ENCODE measurements around the gene POLR2A. TPM values are rescaled to one million over a fixed set of nuclear protein-coding genes. Genes with fewer than 3 reads are reported as not detected.

Gene POLR2A
- total RNA-seq, 1 donor from 2014 or later = 65.3 TPM

Other genes starting within 250 kb of the POLR2A start
- gene DVL2, start 249.8 kb upstream of the POLR2A start, total RNA-seq = 35.2 and 40.4 TPM in 2 replicates
- 47.1 and 49.1 TPM in 2 replicates for gene PHF23, start 244.9 kb upstream of the POLR2A start, total RNA-seq
- 101 and 120 TPM in 2 replicates for gene GABARAP, start 241.9 kb upstream of the POLR2A start, total RNA-seq
- gene CTDNEP1, start 232.6 kb upstream of the POLR2A start, total RNA-seq = 28.8 and 30.7 TPM in 2 replicates
- gene ELP5, start 232.2 kb upstream of the POLR2A start, total RNA-seq = 38.2 and 42.3 TPM in 2 replicates
- gene CLDN7, start 221.9 kb upstream of the POLR2A start, total RNA-seq = 20.7 and 26.8 TPM in 2 replicates
- gene SLC2A4, start 202.6 kb upstream of the POLR2A start, total RNA-seq = 0.07 and 0.11 TPM in 2 replicates
- gene YBX2, start 189.7 kb upstream of the POLR2A start, total RNA-seq = 0.07 and 0.32 TPM in 2 replicates
- 799 and 805 TPM in 2 replicates for gene EIF5A, start 176.7 kb upstream of the POLR2A start, total RNA-seq
- 24.8 and 41.6 TPM in 2 replicates for gene GPS2, start 169.0 kb upstream of the POLR2A start, total RNA-seq
- gene NEURL4, start 155.0 kb upstream of the POLR2A start, total RNA-seq = 14.4 and 28.3 TPM in 2 replicates
- 0.53 TPM in 1 of 2 replicates, not detected in the other for gene ACAP1, start 147.8 kb upstream of the POLR2A start, total RNA-seq
- gene KCTD11, start 132.2 kb upstream of the POLR2A start, total RNA-seq = 2.5 and 4.0 TPM in 2 replicates
- gene TMEM95, start 129.2 kb upstream of the POLR2A start, total RNA-seq = not detected in 2 replicates
- gene TNK1, start 103.3 kb upstream of the POLR2A start, total RNA-seq = 0.26 and 0.60 TPM in 2 replicates
- 17.5 and 18.7 TPM in 2 replicates for gene PLSCR3, start 89.8 kb upstream of the POLR2A start, total RNA-seq
- gene TMEM256, start 80.3 kb upstream of the POLR2A start, total RNA-seq = 56.9 and 189 TPM in 2 replicates
- 1.7 and 2.6 TPM in 2 replicates for gene NLGN2, start 76.5 kb upstream of the POLR2A start, total RNA-seq
- not detected in 2 replicates for gene SPEM1, start 64.0 kb upstream of the POLR2A start, total RNA-seq
- not detected in 2 replicates for gene SPEM2, start 58.8 kb upstream of the POLR2A start, total RNA-seq
- not detected in 2 replicates for gene SPEM3, start 55.5 kb upstream of the POLR2A start, total RNA-seq
- gene TMEM102, start 48.9 kb upstream of the POLR2A start, total RNA-seq = 5.2 and 7.3 TPM in 2 replicates
- gene FGF11, start 44.9 kb upstream of the POLR2A start, total RNA-seq = 0.42 and 0.73 TPM in 2 replicates
- gene CHRNB1, start 39.3 kb upstream of the POLR2A start, total RNA-seq = 7.1 and 7.5 TPM in 2 replicates
- 10.8 and 11.2 TPM in 2 replicates for gene ZBTB4, start 4.7 kb upstream of the POLR2A start, total RNA-seq
- not detected in 2 replicates for gene SLC35G6, start 2.9 kb upstream of the POLR2A start, total RNA-seq
- 6.1 and 8.2 TPM in 2 replicates for gene TNFSF12, start 64.7 kb downstream of the POLR2A start, total RNA-seq
- 1.1 and 1.3 TPM in 2 replicates for gene TNFSF13, start 74.4 kb downstream of the POLR2A start, total RNA-seq
- 95.6 and 108 TPM in 2 replicates for gene SENP3, start 77.6 kb downstream of the POLR2A start, total RNA-seq
- gene CD68, start 95.3 kb downstream of the POLR2A start, total RNA-seq = 2.0 and 3.6 TPM in 2 replicates
- 72.5 and 100 TPM in 2 replicates for gene MPDU1, start 99.5 kb downstream of the POLR2A start, total RNA-seq
- 0.07 TPM in 1 of 2 replicates, not detected in the other for gene SOX15, start 105.7 kb downstream of the POLR2A start, total RNA-seq
- 44.4 and 46.0 TPM in 2 replicates for gene FXR2, start 130.5 kb downstream of the POLR2A start, total RNA-seq
- gene SAT2, start 143.5 kb downstream of the POLR2A start, total RNA-seq = 21.2 and 25.1 TPM in 2 replicates
- gene SHBG, start 145.8 kb downstream of the POLR2A start, total RNA-seq = 0.13 TPM in 1 of 2 replicates, not detected in the other
- gene ATP1B2, start 166.6 kb downstream of the POLR2A start, total RNA-seq = not detected in 2 replicates
- 50.9 and 53.7 TPM in 2 replicates for gene TP53, start 203.1 kb downstream of the POLR2A start, total RNA-seq
- gene WRAP53, start 204.1 kb downstream of the POLR2A start, total RNA-seq = 9.6 and 13.7 TPM in 2 replicates
- 0.07 and 0.40 TPM in 2 replicates for gene EFNB3, start 220.8 kb downstream of the POLR2A start, total RNA-seq
- gene DNAH2, start 233.4 kb downstream of the POLR2A start, total RNA-seq = under 0.01 and 0.07 TPM in 2 replicates

Data from pulmonary artery endothelial cell (primary cell).